OCI-M2 (cell line): ENCODE results near the gene GABARAPL2.
"Not testable (repeated sequence)": the region's sequence is repeated elsewhere in the genome, so short reads cannot be mapped to it uniquely, and the experiment has no call there.

Source experiments
- DNase-seq: peaks from one replicate; lab custom pipeline; 2025; ENCODE audit not compliant: unreplicated experiment; lab: John Stamatoyannopoulos, UW

GABARAPL2 gene

DNA sequence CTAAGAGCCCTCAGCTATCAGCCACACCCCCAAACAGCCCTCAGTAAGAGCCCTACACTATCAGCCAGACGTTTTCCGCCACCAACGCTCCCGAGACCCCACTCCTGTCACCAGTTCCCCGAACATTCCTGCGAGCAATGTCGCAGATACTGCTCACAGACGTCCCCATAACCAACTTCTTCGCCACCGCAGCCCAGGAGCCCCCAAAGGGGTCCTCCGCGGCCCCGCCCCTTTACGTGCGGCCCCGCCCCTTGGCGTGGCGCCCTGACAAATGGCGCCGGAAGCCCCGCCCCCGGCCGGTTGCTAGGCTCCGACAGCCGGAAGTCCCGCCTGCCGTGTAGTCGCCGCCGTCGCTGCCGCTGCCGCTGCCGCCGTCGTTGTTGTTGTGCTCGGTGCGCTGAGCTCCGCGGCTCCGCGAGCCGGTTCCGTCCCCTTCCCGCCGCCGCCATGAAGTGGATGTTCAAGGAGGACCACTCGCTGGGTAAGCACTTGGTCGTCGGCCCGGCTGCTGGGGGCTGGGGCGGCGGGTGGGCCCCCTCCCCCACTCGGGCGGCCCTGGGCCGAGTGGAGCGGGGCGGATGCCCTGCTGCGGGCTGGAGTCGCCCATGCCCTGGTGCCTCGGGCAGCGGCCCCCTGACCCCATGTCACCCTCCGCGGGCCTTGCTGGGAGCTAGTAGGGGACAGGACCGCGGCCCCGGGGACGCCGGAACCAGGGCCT is at the start of gene GABARAPL2:
TSS of gene GABARAPL2 (plus strand) at position 340 of the 718 bp plus-strand sequence. CDS start at position 448, 108 bp downstream.
- DNase-seq: peak; percentile 51

DNA sequence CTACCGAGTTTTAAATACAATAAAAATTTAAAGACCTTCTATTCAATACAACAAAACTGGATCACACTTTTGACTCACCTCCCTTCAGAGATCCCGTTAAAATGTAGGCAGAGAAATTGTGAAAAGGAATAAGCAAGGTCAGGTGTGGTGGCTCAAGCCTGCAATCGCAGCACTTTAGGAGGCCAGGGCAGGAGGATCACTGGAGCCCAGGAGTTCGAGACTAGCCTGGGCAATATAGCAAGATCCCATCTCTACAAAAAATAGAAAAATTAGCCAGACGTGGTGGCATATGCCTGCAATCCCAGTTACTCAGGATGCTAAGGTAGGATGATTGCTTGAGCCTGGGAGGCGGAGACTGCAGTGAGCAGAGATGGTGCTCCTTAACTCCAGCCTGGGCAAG is 47.0 kb upstream of the GABARAPL2 start:
- DNase-seq: no peak

DNA sequence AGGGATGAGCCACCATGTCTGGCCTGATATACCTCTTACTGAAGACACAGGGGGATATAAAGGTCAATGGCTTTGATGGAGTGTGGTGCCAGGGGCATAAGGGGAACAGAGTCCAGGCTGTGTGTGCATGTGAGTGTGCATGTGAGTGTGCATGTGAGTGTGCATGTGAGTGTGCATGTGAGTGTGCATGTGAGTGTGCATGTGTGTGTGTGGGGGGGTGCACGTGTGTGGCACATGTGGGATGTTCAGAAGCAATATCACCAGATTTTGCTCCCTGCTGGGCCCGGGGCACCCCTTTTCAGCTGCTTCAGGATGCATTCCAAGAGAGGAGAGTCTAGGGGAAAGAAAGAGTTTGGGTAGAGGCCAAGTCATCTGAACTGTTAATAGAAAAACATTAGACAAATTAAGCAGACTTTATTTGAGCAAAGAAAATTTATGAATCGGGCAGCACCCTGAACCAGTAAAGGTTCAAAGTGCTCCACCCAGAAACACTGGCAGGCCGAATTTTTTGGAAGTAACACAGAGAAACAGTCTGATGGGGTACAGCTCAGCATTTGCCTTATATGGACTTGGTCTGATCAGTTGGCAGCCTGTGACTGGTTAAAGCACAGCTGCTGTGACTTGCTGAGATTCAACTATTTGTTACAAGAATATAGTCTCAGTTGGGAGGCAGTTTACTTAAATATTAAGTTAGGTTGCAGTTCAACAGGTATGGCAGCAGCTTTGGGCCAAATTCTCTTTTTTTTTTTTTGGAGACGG is 40.0 kb upstream of the GABARAPL2 start:
- DNase-seq: no peak

GRCh38 chr16:75527825-75528299 is 38.3 kb upstream of the GABARAPL2 start:
- no peak for DNase-seq

GRCh38 chr16:75529056-75529905 is 36.9 kb upstream of the GABARAPL2 start:
- DNase-seq: no peak

DNA sequence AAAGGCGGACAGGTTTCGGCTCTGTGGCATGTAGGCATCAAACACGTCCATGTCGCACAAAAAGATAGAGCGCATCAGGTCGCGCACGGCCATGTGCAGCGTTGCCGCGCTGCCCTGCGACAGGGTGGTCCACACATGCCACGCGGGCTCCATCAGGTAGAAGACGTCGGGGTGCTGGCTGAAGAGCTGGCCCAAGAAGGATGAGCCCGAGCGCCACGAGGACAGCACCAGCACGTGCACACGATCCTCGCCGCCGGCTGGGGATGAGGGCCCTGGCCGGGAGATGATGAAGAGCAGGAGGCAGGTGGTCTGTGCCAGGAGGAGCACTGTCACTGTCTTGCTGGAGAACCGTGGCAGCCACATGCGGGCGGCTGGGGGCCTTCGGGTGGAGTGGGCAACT is 36.2 kb upstream of the GABARAPL2 start:
- DNase-seq: no peak

GRCh38 chr16:75532142-75532765 is 33.9 kb upstream of the GABARAPL2 start:
- no peak for DNase-seq

DNA sequence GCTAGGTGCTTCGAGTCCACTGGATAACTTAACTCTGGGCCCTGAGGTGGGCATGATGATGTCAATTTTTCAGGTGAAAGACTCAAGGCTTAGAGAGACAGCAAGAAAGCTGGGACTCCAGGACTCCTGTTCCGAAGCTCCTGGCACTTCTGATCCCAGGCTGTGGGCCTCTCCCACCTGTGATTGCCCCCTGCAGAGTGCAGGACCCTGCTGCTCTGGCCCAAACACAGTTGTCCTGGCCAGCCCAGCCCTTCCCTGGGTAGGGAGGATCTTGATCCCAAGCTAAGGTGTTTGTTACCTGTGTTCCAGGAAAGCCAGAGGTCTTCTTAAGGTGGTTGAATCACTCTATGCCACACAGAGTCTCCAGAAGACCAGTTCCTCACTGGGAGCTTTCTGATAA is 33.4 kb upstream of the GABARAPL2 start:
- no peak for DNase-seq

DNA sequence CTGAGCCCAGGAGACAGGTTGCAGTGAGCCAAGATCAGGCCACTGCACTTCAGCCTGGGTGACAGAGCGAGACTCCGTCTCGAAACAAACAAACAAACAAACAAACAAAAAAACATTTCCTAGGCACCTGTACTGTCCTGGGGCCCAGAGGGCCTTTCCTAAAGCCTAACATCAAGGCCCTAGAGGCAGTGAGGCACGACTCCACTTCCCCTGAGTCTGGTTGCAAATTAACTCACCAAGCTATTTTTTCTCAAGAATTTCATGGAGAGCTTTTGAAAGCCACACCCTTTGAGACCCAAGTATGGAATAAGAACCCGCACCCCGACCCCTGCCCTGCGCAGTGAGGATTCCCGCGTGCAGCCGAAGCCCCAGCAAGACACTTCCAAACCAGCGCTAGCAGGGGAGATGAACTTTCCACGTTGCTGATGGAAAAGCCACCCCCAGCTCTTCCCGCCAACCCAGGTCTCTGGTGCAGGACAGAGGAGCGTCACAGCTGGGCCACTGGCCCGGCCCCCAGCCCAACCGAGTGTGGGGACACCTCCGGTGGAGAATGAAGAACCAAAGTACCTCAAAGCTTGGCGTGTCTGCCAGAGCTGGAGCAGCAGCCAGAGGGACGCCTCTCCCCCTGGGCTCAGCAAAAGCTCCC is 31.5 kb upstream of the GABARAPL2 start:
- no peak for DNase-seq

- no peak for DNase-seq
Measured at GRCh38 chr16:75535211-75535843, 30.9 kb upstream of the GABARAPL2 start.

DNA sequence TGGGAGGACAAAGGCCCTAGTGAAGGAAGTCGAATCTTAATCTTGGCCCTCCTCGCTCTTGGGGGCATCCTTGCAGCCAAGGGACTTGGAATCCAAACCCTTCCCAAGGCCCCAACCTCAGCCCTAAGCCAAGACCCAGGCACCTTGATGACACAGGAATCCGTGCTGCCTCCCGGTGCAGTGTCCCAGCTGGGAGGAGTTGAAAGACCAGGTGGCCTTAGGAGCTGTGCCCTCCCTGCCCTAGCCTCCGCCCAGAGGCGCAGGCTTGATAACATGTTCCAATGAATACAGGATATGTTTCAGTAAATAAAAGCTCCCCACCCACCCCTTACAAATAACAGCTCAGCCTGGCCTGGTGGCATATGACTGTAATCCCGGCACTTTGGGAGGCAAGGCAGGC is 30.3 kb upstream of the GABARAPL2 start, which contains the start of gene CHST5:
TSS of gene CHST5 (minus strand) at position 208 of the 400 bp plus-strand sequence. CDS start 5,724 bp downstream, outside the sequence.
- DNase-seq: no peak

DNA sequence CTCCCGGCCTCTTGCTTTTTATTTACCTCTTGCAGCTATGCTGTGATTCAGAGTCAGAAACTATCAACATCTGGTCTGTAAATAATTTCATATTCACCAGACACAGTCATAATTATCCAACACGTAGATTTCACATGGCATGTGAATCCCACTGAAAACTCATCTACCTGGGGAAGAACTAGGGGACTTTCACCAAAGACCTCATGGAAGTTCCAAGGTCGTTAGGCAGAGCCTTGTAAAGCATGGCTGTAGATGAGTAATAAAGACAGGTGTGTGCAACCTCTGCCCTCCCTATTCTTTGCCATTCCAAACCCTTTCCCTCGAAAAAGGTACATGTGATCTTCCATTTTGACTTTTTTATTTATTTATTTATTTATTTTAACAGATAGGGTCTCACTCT is 28.4 kb upstream of the GABARAPL2 start:
- DNase-seq: no peak

DNA sequence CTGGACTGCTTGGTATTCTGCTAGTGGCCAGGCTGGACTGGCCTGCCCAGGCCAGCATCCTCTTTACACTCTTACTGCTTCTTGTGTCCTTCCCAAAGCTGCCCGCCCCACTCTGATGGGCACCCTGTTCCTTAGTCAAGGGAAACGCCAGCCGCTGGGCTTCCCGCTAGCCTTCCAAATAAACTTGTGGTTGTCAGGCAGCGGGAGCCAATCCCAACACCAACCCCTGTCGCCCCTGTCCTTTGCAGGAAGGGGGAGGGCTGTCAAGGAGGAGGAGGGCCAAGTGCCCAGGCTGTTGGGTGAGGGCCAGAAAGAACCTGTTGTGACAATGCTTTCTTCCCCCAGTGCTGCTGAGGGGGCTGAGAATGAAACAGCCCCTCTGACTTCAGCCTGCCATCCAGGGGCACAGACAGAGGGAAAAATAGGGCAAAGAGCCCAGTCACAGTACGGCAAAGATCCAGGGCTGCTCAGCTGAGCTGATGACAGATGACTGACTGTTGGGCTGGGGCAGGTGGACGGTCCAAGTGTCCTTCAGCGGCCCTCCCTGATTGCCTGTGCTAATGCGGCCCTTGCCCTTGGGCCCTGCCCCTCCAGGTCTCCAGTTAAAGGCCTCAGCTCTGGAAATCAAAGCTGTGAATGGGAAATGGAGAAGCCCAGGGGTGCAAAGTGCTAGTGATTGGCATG is 27.2 kb upstream of the GABARAPL2 start:
- not testable (repeated sequence) for DNase-seq

DNA sequence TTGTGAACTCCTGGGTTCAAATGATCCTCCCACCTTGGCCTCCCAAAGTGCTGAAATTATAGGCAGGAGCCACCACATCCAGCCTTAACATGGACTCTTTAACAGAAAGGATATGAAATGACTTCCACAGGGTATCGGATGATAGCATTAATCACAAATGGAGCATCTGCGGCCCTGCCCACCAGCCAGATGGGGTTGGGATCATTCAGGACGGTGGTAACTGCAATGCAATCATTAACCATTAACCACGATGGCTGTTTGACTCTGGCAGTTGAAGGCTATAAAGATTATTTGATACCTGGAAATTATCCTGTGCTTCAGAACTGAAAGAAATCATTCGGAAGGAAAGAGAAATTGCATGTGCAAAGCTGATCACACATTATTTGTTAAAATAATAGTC is 24.9 kb upstream of the GABARAPL2 start:
- DNase-seq: no peak

GRCh38 chr16:75542462-75542861 is 23.7 kb upstream of the GABARAPL2 start:
- DNase-seq: not testable (repeated sequence)

DNA sequence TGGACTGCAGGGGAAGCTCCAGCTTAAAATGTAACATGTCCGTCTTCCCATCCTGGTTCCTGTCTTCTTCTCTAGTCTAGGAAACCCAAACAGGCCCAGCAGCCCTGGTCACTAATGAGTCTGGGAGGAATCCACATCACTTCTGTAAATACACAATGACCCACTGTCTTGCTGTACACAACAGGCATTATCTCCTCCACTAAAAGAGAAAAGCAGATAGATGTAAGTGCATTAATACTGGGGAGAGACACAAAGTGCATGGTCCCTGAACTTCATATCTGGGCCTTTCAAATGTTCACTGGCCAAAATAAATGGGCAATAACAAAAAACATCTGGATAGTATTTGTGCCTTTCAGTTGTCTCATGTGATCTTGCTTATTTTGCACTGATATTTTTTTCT is 20.3 kb upstream of the GABARAPL2 start:
- DNase-seq: not testable (repeated sequence)

- DNase-seq: no peak
Measured at GRCh38 chr16:75546293-75546692, 19.9 kb upstream of the GABARAPL2 start.

DNA sequence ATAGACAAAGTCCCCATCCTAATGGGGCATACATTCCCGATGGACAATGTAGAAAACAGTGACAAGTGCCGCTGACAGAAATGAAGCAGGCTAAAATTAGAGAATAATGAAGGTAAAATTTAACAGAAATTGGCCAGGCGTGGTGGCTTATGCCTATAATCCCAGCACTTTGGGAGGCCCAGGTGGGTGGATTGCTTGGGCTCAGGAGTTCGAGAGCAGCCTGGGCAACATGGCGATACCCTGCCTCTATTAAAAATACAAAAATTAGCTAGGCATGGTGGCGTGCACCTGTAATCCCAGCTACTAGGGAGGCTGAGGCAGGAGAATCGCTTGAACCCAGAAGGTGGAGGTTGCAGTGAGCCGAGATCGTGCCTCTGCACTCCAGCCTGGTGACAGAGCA is 17.7 kb upstream of the GABARAPL2 start:
- not testable (repeated sequence) for DNase-seq

DNA sequence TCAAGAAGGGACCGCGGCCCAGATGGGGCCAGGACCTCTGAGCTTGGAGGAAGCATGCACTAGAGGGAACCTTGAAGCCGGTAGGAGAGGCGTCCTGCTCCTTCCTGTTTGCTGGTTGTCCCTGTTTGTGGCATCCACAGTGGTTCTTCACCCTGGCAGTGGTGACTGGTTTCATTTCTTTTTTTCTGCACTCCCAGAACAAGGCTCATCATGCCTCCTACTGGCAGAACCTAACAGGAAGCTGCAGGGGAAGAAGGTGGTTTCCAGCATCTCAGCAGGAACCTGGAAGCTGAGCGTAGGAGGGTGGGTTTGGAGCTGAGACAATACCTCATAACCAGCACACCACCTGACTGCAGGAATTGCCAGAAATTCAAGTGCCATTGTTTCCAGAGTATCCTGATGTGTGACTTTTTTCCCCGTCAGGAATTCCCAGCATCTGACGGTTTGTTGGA is 15.9 kb upstream of the GABARAPL2 start:
- DNase-seq: no peak
